Measurements from ENCODE around the gene OR2T8.

Gene OR2T8

GRCh38 chr1:247919952-247920351, at the start of gene OR2T8:
TSS of gene OR2T8 (plus strand) at chr1:247920252. CDS start at chr1:247921018, 766 bp downstream.
- DNase-seq (ENCODE audit: low read depth in 1 of 2, low spot score in 1 of 2): no peak

GRCh38 chr1:247883346-247883745, 36.7 kb upstream of the OR2T8 start:
- no peak for DNase-seq (ENCODE audit: low read depth in 1 of 2, low spot score in 1 of 2)

- no peak for DNase-seq (ENCODE audit: low read depth in 1 of 2, low spot score in 1 of 2)
Observed at GRCh38 chr1:247884797-247885413, 35.1 kb upstream of the OR2T8 start.

GRCh38 chr1:247895163-247895637, 24.9 kb upstream of the OR2T8 start, which contains the start of gene OR2W3:
TSS of gene OR2W3 (plus strand) at chr1:247895587. CDS start at chr1:247895587, 0 bp downstream.
- no peak for DNase-seq (ENCODE audit: low read depth in 1 of 2, low spot score in 1 of 2)

GRCh38 chr1:247895976-247896375, 24.1 kb upstream of the OR2T8 start:
- DNase-seq (ENCODE audit: low read depth in 1 of 2, low spot score in 1 of 2): no peak

- DNase-seq (ENCODE audit: low read depth in 1 of 2, low spot score in 1 of 2): no peak
Observed at GRCh38 chr1:247904122-247904521, 15.9 kb upstream of the OR2T8 start.

GRCh38 chr1:247905181-247905580, 14.9 kb upstream of the OR2T8 start:
- no peak for DNase-seq (ENCODE audit: low read depth in 1 of 2, low spot score in 1 of 2)

GRCh38 chr1:247905910-247906503, 14.0 kb upstream of the OR2T8 start:
- no peak for DNase-seq (ENCODE audit: low read depth in 1 of 2, low spot score in 1 of 2)

- peak in 1 of 2 donors; percentile 8 for DNase-seq (ENCODE audit: low read depth in 1 of 2, low spot score in 1 of 2)
Observed at GRCh38 chr1:247906504-247907047, 13.5 kb upstream of the OR2T8 start.

- DNase-seq (ENCODE audit: low read depth in 1 of 2, low spot score in 1 of 2): no peak
Observed at GRCh38 chr1:247908766-247909165, 11.3 kb upstream of the OR2T8 start.

GRCh38 chr1:247913786-247914185, 6.3 kb upstream of the OR2T8 start:
- DNase-seq (ENCODE audit: low read depth in 1 of 2, low spot score in 1 of 2): no peak

GRCh38 chr1:247914941-247915662, 5.0 kb upstream of the OR2T8 start:
- DNase-seq (ENCODE audit: low read depth in 1 of 2, low spot score in 1 of 2): no peak

- DNase-seq (ENCODE audit: low read depth in 1 of 2, low spot score in 1 of 2): no peak
Observed at GRCh38 chr1:247923941-247924340, 3.9 kb downstream of the OR2T8 start.

GRCh38 chr1:247924868-247925267, 4.8 kb downstream of the OR2T8 start, which contains the start of gene OR2AJ1:
TSS of gene OR2AJ1 (plus strand) at chr1:247924889. CDS start at chr1:247933769, 8,880 bp downstream.
- DNase-seq (ENCODE audit: low read depth in 1 of 2, low spot score in 1 of 2): no peak

- DNase-seq (ENCODE audit: low read depth in 1 of 2, low spot score in 1 of 2): no peak
Observed at GRCh38 chr1:247933989-247934388, 13.9 kb downstream of the OR2T8 start.

- DNase-seq (ENCODE audit: low read depth in 1 of 2, low spot score in 1 of 2): no peak
Observed at GRCh38 chr1:247935781-247936180, 15.7 kb downstream of the OR2T8 start.

GRCh38 chr1:247936415-247936814, 16.4 kb downstream of the OR2T8 start:
- no peak for DNase-seq (ENCODE audit: low read depth in 1 of 2, low spot score in 1 of 2)

GRCh38 chr1:247936965-247937734, 17.1 kb downstream of the OR2T8 start:
- peak; percentile 30 to 89 for DNase-seq (ENCODE audit: low read depth in 1 of 2, low spot score in 1 of 2)

GRCh38 chr1:247942624-247943023, 22.6 kb downstream of the OR2T8 start:
- DNase-seq (ENCODE audit: low read depth in 1 of 2, low spot score in 1 of 2): no peak

- DNase-seq (ENCODE audit: low read depth in 1 of 2, low spot score in 1 of 2): no peak
Observed at GRCh38 chr1:247948558-247948957, 28.5 kb downstream of the OR2T8 start, which contains the start of gene OR2L8. TSS of gene OR2L8 (plus strand) at chr1:247948858. CDS start at chr1:247948858, 0 bp downstream.

- DNase-seq (ENCODE audit: low read depth in 1 of 2, low spot score in 1 of 2): no peak
Observed at GRCh38 chr1:247953408-247953807, 33.4 kb downstream of the OR2T8 start.
